SK-N-SH treated with all-trans-retinoic acid at 6 μM for 48 hours (cell line): ENCODE data around the gene SYCN.

Experiments used
- CREB5 ChIP-seq: fragments of 250-450 bp; sonication (Bioruptor Pico); IDR thresholded peaks from 2 replicates; pipeline ENCODE4 v1.5.1; 2020; ENCODE audit warnings: low read depth, mild to moderate bottlenecking, moderate library complexity
- ISL1 ChIP-seq: fragments of 250-450 bp; sonication (Bioruptor Pico); IDR thresholded peaks from 2 replicates; pipeline ENCODE4 v2.1.2; 2022; ENCODE audit warnings: mild to moderate bottlenecking, moderate library complexity
- PPARA ChIP-seq: fragments of 250-450 bp; sonication (Bioruptor Pico); IDR thresholded peaks from 2 replicates; pipeline ENCODE4 v1.5.0; 2020; ENCODE audit warnings: mild to moderate bottlenecking, borderline replicate concordance
- RARB ChIP-seq: fragments of 250-450 bp; sonication (Bioruptor Pico); IDR thresholded peaks from 2 replicates; pipeline ENCODE4 v1.8.0; 2021; ENCODE audit warnings: mild to moderate bottlenecking, moderate library complexity
- TOX ChIP-seq: fragments of 250-450 bp; sonication (Bioruptor Pico); IDR thresholded peaks from 2 replicates; pipeline ENCODE4 v1.8.0; 2021; ENCODE audit warnings: mild to moderate bottlenecking, moderate library complexity, borderline replicate concordance
- ZC3H10 ChIP-seq: fragments of 250-450 bp; sonication (Bioruptor Pico); IDR thresholded peaks from 2 replicates; pipeline ENCODE4 v1.5.1; 2021; ENCODE audit warnings: mild to moderate bottlenecking, moderate library complexity
- ZNF70 ChIP-seq: fragments of 450-650 bp; formaldehyde crosslinking; IDR thresholded peaks from 2 replicates; pipeline ENCODE4 v1.5.0; 2020; ENCODE audit warnings: mild to moderate bottlenecking, moderate library complexity

DNA sequence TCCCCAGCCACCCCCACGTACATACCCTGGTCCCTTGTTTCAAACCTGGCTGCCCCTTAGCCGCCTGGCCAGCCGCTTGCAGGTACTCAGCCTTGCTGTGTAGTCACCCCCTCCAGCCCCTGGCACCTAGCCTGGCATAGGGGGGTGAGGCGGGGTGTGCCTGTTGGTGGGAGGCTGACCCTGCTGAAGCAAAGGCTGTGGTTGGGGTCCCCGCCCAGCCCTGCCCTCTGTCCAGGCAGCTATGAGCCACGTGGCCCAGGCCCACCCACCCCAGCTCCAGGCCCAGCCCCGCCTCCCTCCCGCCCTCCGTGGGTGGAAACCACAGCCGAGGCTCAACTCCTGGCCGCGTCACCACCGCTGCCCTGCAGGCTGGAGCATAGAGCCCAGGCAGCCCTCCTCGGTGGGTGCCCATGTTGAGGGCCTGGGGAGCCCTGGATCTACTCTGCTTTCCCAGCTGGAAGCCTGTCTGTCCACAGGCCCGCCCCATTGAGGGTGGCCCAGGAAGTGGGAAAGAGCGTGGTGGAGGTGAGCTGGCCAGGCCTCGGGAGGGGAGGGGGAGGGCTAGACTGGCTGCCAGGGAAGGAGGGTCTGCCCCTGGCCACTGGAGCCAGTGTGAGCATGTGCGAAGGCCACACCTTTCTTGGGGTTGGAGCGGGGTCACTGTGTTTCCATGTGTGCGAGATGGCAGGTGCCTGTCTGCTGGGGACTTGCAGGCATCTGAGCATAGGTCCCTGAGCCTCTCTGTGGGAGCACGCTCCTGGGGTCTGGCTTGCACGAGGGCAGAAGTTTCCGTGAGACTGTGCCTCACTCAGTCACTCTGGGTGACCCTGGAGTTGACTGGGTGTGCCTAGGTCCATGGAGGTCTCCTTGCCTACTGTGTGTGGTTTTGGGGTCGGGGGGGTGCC is 47.5 kb downstream of the SYCN start:
- TF ChIP-seq ZNF70 (no peak), ISL1 (CRISPR knock-in tag) (no peak), RARB (CRISPR knock-in tag) (no peak), CREB5 (CRISPR knock-in tag) (no peak), PPARA (CRISPR knock-in tag) (no peak), TOX (no peak), ZC3H10 (CRISPR knock-in tag) (no peak)
